GM12878 (cell line): ENCODE results near the gene PTPRB.

Experiments
- CREM ChIP-seq: IDR thresholded peaks from 2 replicates; pipeline ENCODE4 v1.6.1; 2014; ENCODE audit warnings: antibody characterized with exemption, low read depth
- EP300 ChIP-seq, 2 experiments: fragments of 150-350 bp in 1 of 2; IDR thresholded peaks; 2 replicates each; pipeline ENCODE4 v1.6.1; 2011 to 2012; ENCODE audit warnings: low read depth in 2 of 2, low read length in 2 of 2, borderline replicate concordance in 1 of 2, improper control_type of control experiment in 1 of 2, inconsistent platforms in 1 of 2; ENCODE audit not compliant: control insufficient read depth in 1 of 2
- NFYA ChIP-seq: IDR thresholded peaks from 2 replicates; pipeline ENCODE4 v1.6.1; 2011; ENCODE audit warnings: low read depth, mild to moderate bottlenecking, low read length, improper control_type of control experiment, borderline replicate concordance
- POLR2A ChIP-seq: IDR thresholded peaks from 2 replicates; pipeline ENCODE4 v1.6.1; 2011; ENCODE audit warnings: low read depth, mild to moderate bottlenecking, low read length
- POLR2AphosphoS5 ChIP-seq: IDR thresholded peaks from 2 replicates; pipeline ENCODE4 v1.6.1; 2011; ENCODE audit warnings: mild to moderate bottlenecking, low read length, inconsistent platforms
- TARDBP ChIP-seq: IDR thresholded peaks from 2 replicates; pipeline ENCODE4 v1.6.1; 2016; ENCODE audit warnings: borderline replicate concordance
- YBX1 ChIP-seq: fragments of 450-650 bp; IDR thresholded peaks from 2 replicates; pipeline ENCODE4 v1.6.1; 2016; ENCODE audit warnings: antibody characterized with exemption
- TF ChIP-seq, protein P1 (sequence below): fragments of 450-650 bp; IDR thresholded peaks from 2 replicates; pipeline ENCODE4 v1.6.1; 2017; ENCODE audit warnings: mild to moderate bottlenecking, moderate library complexity

- TF ChIP-seq EP300 (IDR thresholded peaks at IDR 0.05; ENCODE audit: borderline replicate concordance in 1 of 2, control insufficient read depth in 1 of 2, low read depth in 2 of 2, low read length in 2 of 2): no peak
- TF ChIP-seq, protein P1, sequence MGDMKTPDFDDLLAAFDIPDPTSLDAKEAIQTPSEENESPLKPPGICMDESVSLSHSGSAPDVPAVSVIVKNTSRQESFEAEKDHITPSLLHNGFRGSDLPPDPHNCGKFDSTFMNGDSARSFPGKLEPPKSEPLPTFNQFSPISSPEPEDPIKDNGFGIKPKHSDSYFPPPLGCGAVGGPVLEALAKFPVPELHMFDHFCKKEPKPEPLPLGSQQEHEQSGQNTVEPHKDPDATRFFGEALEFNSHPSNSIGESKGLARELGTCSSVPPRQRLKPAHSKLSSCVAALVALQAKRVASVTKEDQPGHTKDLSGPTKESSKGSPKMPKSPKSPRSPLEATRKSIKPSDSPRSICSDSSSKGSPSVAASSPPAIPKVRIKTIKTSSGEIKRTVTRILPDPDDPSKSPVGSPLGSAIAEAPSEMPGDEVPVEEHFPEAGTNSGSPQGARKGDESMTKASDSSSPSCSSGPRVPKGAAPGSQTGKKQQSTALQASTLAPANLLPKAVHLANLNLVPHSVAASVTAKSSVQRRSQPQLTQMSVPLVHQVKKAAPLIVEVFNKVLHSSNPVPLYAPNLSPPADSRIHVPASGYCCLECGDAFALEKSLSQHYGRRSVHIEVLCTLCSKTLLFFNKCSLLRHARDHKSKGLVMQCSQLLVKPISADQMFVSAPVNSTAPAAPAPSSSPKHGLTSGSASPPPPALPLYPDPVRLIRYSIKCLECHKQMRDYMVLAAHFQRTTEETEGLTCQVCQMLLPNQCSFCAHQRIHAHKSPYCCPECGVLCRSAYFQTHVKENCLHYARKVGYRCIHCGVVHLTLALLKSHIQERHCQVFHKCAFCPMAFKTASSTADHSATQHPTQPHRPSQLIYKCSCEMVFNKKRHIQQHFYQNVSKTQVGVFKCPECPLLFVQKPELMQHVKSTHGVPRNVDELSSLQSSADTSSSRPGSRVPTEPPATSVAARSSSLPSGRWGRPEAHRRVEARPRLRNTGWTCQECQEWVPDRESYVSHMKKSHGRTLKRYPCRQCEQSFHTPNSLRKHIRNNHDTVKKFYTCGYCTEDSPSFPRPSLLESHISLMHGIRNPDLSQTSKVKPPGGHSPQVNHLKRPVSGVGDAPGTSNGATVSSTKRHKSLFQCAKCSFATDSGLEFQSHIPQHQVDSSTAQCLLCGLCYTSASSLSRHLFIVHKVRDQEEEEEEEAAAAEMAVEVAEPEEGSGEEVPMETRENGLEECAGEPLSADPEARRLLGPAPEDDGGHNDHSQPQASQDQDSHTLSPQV: no peak
- no peak for TF ChIP-seq POLR2A
- TF ChIP-seq POLR2AphosphoS5: no peak
- TF ChIP-seq YBX1: no peak
- TF ChIP-seq NFYA: no peak
- no peak for TF ChIP-seq CREM
- no peak for TF ChIP-seq TARDBP
Observed at GRCh38 chr12:70467476-70467875, 169.8 kb downstream of the PTPRB start.
